GM19395 (cell line): Measurements from ENCODE around the gene DIAPH1.
"Not testable (repeated sequence)": the region's sequence is repeated elsewhere in the genome, so short reads cannot be mapped to it uniquely, and the experiment has no call there.

Experiments used
- ATAC-seq: cut with Tn5 transposase; IDR thresholded peaks from one replicate; pipeline ENCODE4 v1.9.1; 2021; ENCODE audit warnings: mild to moderate bottlenecking, moderate library complexity; ENCODE audit not compliant: unreplicated experiment

DIAPH1 gene

DNA sequence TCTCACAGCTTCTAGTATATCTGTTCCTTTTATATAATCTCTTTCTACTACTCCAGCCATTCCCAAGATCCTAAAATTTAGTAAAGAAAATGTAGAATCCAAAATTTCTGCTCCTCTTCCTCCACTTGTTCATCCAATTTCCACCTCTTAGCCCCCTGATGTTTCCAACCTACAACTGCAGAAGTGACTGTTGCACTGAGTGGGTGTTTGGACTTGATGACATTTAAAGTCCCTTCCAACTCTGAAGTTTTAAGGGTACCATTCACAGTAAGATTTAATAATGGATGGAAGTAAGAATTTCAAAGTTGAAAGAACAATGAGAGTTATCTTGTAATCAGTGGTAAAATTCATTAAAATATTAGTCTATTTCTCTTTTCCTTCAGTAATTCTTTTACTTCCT is 5.5 kb downstream of the DIAPH1 start:
- ATAC-seq: no peak

DNA sequence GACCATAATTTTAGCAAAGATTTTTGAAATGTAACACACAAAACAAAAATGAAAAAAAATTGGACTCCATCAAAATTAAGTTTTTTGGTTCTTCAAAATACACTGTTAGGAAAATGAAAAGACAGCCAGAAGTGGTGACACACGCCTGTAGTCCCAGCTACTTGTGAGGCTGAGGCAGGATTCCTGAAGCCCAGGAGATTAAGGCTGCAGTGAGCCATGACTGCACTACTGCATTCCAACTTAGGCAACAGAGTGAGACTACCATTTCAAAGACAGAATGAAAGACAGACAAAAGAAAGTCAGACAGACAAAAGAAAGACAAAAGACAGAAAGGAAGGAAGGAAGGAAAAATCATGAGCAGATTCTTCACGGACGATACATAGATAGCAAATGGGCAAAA is 7.5 kb downstream of the DIAPH1 start:
- no peak for ATAC-seq

DNA sequence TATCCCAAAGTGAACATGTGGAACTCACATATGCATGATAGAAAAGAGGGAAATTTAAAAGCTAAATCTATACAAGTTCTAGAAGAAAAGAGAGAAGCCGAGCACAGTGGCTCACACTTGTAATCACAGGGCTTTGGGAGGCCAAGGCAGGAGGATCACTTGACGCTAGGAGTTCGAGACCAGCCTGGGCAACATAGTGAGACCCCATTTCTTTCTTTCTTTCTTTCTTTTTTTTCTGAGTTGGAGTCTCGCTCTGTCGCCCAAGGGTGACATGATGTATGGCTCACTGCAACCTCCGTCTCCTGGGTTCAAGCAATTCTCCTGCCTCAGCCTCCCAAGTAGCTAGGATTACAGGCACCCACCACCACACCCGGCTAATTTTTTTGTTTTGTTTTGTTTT is 8.9 kb downstream of the DIAPH1 start:
- ATAC-seq: not testable (repeated sequence)

DNA sequence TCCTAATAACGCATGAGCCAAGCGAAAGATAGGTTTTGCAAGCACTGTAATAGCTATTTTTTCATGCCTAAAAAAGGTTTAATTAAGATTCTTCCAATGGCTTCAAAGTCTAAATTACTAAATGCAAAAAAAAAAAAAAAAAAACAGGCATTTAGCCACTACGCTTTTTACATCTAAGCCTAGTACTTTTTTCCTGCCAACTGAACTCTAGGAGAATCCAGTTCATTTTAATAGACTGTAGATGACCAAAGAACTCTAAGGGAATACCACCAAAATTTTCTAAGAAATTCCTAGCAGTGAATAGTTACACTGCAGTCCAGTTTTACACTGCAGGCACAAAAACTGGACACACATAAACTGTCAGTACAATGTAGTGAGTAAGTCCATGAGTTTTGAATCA is 9.8 kb downstream of the DIAPH1 start:
- ATAC-seq: no peak

DNA sequence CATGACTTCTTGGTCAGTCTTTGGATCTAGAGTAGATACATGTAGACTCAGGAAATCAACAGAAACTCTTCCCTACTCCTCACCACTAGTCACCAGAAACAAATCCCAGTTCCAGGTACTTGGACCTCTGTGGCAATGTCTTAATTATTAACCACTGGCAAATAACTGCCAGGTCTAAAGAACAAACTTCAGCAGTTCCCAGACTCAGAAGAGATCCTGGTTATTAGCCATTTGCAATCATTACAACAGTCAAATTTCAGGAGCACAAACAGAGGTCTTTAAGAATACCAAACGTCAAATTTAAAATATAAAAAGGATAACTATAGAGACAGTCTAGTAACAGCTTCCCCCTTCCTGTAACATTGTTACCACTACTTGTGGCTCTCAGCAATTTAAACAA is 10.2 kb downstream of the DIAPH1 start:
- ATAC-seq: no peak

DNA sequence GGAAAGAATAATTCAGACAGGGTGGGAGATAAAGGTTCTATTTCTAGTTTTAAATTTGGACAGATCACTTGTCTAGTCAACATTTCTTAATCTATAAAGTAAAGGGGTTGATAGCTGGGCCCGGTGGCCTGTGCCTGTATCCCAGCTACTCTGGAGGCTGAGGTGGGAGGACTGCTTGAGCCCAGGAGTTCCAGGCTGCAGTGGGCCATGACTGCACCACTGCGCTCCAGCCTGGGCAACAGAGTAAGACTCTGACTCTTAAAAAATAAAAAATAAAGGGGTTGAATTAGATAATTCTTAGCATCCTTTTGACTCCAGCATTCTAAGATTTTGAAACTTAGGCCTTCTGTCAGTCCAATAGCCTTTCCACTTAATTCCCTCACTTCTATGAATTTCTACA is 10.8 kb downstream of the DIAPH1 start:
- no peak for ATAC-seq

DNA sequence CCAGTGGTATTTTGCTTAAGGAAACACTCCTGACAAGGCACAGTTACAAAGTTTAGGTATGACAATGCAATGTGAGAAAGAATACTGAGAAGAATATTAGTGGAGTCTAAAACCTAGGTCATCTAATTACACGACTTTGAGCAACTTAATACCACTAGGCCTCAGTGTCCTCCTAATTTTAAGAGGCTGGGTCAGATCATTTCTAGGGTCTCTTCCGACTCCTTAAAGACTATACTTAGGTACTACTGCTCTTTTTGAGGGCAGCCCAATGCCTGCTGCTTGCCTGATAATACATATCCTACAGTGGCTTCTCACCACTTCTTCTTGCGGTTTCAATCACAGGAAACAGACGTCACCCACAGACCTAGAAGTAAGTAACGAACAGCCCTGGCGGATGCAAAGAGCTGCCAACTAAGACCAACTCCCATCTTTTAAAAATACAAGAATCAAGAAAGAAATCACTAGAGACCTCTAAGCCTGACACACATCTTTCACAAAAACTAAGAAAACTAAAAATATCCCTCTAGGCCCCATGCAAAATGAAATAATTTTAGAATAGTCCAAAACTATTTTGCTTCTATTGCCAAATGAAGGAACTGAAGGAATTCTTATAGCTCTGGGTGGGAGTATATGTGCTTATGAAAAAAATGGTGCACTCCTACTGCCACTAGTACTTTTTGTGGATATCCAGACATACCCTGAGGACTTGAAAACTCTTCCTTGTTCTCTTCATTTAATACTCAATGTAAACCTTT is 13.1 kb downstream of the DIAPH1 start:
- peak; percentile 97 for ATAC-seq

DNA sequence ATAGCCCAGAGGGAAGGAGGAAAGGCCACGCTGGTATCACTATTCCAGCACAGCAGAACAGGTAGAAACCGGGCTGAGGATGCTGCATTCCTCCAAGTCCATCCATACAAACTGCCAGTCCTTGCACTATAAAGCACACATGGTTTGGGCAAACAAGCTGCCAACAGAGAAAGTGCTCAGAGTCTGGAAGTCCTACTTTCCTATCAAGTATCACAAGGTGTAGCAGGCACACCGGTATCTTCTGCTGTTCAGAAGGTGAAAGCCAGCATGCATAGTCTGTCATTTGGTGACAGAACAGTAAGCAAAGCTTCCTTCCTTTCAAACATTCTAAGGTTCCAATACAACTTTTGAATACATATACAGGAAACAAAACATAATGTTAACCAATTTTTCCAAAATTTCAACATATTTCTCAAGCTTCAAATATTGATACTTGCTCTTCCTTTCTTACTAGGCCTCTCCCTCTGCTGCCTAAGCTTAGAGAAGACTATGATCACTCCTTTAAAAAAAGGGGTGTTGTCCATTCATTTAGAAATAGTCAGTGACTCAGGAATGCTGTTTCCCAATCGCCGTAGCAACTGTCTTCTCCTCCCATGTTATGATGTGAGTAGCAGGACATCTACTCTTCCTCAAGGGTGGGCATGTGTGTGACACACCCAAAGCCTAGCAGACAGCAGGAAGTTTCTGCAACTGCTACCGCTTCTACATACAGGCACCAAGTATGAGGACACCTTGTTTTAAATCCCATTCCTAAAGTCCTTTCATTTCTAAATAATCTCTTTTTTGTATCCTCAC is 14.7 kb downstream of the DIAPH1 start:
- ATAC-seq: no peak

DNA sequence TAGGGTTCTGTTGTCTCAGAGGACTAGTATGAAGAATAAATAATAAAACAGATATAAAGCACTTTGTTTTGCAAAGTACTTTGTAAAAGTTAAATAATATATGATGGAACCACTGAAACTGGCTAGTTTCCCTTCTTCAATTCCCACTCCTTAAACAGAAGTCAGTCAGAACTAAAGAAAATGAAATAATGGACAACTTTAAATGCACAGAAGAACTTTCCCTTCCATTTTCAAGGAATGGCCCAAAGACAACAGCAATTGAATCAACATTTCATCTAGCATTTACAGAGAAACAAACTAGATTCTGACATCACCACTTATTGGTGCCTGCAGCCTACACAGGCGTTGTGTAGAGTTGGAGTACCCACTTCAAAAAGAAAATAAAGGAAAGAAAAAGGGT is 16.2 kb downstream of the DIAPH1 start:
- ATAC-seq: no peak

DNA sequence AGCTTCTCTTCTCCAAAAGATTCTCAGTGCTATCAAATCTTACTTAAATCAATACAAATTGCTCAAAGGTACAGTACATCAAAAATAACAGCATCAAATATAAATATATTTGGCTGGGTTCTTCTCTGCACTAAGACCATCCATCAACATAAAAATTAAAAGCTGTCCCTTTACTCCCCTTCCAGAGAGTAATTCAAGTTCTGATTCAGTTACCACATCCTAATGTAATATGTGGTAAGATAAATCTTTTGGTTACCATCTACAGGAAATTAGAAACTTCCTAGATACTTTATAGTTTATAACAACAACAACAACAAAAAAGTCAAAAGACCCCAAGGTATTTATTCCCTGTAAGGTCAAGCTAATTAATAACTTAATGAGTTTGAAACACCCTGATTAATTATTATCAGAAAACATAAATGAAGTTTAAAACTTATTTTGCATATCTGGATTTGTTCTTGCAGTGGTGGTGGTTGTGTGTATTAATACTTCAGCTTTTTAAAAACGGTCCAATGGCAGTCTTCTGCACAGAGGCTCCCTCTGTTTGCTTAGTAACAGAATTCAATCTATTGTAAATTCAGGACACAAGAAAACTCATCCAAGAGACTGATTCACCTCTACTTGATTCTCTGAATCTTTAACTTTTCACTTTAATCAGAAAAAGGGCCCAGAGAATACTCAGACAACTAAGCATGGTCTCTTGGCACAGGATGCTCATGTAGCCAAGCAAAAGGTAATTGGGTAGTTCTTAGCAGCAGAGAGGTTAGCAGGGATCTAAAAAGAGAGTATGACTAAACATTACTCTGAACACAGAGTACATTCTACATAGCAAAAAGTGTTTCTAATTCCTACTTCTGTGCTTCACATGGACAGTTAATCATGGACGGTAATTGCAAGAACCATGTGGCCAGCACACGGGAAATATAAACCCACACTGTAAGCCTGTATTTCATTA is 20.1 kb downstream of the DIAPH1 start:
- ATAC-seq: peak; percentile 44

DNA sequence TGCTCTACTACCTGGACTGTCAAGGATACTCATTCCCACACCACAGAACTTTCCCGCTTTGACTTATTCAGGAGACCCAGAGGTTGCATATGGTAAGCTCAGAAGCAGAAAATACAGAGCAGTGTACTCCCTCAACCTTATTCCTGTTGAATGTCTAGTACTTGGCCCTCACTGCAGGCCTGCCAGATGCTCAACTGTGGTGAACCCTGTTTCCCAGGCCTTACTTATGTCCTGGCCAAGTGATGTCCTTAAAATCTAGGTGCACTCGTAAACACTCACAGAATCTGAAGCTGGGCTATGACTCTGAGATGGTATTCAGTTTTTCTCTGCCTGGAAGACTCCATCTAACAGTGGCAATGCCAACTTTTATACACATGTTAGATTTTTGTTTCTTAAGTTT is 21.0 kb downstream of the DIAPH1 start:
- no peak for ATAC-seq

DNA sequence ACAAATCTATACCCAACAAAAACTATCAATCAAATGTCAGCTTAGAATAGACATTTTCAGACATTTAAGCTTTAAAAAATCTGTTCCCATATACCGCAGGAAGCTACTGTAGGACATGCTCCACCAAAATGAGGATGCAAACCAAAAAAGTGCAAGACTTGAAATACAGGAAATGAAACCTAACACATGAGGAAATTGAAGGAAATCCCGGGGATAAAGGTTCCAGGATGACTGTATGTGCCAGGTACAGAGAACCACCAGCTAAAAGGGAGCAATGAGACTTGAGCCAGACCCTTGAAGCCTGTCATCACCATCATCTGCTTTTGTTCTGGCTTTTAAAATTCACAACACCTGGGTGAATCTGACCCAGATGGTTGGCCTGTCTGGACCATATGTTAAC is 21.4 kb downstream of the DIAPH1 start:
- no peak for ATAC-seq

DNA sequence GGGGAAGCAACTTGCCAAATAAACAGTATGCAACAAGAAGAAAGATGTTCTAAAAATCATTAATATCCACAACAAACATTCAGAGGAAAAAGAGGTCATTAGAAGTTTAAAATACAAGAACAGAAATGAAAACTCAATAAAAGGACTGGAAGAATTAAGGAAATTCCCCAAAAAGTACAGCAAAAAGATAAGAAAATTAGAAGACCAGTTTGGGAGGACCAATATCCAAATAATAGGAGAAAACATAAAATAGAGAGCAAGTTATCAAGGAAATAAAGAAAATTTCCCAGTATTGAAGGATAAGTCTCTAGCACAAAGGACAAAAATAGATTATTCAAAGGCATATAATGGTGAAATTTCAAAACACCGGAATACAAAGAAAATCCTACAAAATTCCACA is 21.9 kb downstream of the DIAPH1 start:
- no peak for ATAC-seq

DNA sequence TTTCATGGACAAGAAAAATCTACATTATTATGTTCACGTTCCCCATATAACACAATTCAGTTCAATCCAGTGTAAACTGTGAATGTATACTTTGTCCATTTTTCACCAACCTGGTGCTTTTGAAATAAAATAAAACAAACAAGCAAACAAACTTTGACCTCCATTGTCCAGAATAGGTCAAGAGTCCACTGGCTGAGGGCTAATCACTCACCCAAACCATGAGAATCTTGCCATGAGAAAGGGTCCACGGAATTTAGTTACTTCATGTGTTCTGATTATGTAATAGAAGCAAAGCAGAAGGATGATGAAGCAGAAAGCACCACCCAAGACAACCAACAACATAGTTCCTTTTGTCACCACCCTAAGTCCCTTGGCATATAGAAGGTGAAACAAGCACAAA is 28.7 kb downstream of the DIAPH1 start:
- ATAC-seq: no peak

DNA sequence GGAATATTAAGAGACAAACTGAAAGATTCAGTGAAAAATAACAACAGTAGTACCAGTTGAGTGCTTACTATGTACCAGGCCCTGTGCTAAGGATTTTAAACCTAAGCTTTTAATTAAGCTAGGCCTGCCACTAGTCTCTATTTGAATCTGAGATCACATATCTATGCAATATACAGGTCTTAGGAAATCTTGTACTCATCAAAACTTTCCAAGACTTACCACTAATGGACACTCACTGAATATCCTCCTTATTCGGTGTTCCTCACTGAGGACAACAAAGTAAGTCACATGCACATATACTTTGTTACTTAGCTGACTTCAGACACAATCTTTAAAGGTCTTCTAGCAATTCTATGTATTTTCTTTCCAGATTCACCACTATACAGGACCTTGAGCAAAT is 32.6 kb downstream of the DIAPH1 start:
- no peak for ATAC-seq

DNA sequence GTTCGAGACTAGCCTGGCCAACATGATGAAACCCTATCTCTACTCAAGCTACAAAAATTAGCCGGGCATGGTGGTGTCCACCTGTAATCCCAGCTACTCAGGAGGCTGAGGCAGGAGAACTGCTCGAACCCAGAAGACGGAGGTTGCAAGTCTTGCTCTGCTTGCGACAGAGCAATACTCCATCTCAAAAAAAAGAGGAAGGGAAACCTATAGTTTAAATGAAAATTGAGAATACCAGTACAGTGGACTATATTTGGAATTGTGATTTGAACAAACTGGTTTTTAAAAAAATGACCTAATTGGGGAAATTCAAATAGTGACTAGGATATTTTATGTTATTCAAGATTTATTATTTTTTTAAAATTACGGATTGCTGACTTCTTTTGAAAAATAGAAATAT is 33.2 kb downstream of the DIAPH1 start:
- no peak for ATAC-seq

DNA sequence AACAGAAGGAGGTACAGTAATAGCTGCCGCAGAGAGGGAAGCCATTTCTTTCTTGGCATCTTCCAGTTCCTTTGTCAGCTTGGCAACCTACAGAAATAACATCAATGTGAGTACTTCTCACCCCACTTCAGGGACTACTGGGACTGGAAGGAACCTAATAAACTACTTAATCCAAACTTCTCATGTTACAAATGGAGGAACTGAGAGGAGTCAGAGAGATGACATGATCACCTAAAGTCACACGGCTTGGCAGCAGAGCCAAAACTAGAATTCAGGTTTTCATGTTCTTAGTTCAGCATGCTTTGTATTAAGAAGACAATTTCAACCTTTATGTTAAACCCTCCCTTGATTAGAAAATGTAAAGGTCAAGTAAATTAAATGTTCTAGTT is 44.7 kb downstream of the DIAPH1 start:
- ATAC-seq: no peak

DNA sequence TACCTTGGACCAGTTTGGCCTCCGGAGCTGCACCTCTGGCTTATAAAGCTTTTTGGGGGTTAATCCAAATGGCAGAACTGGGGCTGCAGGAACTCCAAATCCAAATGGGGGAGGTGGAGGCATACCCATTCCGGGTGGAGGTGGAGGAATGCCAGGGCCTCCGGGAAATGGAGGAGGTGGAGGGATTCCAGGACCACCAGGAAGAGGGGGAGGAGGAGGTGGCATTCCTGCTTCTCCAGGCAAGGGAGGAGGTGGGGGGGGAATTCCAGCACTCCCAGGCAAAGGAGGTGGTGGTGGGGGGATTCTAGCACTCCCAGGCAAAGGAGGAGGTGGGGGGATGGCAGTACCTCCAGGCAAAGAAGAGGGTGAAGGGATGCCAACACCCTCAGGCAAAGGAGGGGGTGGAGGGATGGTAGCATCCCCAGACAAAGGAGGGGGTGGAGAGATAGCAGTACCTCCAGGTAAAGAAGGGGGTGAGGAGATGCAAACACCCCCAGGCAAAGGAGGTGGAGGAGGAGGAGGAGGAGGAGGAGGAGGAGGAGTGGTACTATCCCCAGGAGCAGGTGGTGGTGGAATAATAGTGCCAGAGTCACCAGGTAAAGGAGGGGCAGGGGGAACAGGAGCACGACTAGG is 45.2 kb downstream of the DIAPH1 start:
- no peak for ATAC-seq

DNA sequence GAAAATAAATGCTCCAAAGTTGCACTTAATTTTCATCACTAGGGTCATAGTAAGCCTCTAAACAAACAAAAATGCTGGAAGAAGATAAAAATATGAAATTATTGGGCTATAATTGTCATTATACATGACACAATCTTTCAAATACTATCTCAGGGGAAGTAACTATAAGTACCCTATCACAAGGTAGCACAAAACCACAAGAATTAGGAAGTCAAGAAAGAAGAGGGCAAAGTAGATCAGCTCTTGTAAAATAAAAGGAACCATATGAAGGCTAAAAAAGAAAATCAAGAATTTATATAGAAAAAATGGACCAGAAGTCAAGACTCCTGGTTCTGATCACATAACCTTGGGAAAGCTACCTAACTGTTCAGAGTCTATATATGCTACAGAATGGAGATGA is 48.1 kb downstream of the DIAPH1 start:
- ATAC-seq: no peak

DNA sequence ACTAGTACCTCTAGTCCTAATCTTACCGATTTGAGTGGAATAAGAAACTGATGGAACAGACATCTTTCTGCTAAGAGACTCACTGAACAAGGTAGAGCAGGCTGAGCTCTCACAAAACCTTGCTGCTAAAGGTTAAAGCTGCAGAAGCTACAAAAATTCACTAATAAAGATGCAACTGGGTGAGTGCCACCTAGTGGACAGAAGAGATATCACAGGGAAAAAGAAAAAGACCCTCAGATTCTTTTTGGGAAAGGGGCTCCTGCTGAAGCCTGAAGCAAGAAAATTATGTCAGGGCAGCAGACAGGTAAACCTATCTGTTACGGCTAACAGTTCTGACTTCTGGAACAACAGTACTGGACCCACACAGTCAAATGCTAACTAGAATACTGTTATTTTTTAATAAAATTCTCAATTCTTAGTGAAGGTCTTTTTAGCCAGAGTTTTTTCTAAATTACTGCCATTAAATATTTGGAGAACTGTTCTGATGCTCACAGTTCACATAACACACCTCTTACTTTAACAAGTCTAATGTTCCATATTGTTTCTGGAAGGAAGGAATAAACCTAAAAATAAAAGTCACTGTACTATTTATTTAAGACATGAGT is 51.2 kb downstream of the DIAPH1 start:
- ATAC-seq: no peak
